ENCODE data around the gene CREB3L2. TPM values are rescaled to one million over a fixed set of nuclear protein-coding genes. Genes with fewer than 3 reads are reported as not detected.

Gene CREB3L2
- total RNA-seq, 2 experiments from 2014 or later: 23.7 to 27.2 TPM

- CTCF ChIA-PET: no interaction called here
- POLR2A ChIA-PET: no interaction called here
Observed at GRCh38 chr7:137957887-137958286, 44.0 kb downstream of the CREB3L2 start.

- ChIA-PET CTCF (no interaction called here), POLR2A (no interaction called here)
Observed at GRCh38 chr7:137956591-137956990, 45.3 kb downstream of the CREB3L2 start.

GRCh38 chr7:137956183-137956582 lies 45.7 kb downstream of the CREB3L2 start:
- POLR2A ChIA-PET: no interaction called here
- CTCF ChIA-PET: no interaction called here

- CTCF ChIA-PET: no interaction called here
- POLR2A ChIA-PET: no interaction called here
Observed at GRCh38 chr7:137954614-137955013, 47.3 kb downstream of the CREB3L2 start.

GRCh38 chr7:137953665-137954470 lies 48.0 kb downstream of the CREB3L2 start:
- CTCF ChIA-PET: no interaction called here
- POLR2A ChIA-PET: no interaction called here

- POLR2A ChIA-PET: no interaction called here
- CTCF ChIA-PET: no interaction called here
Observed at GRCh38 chr7:137953043-137953664, 48.7 kb downstream of the CREB3L2 start.

GRCh38 chr7:137952426-137952805 lies 49.5 kb downstream of the CREB3L2 start:
- ChIA-PET POLR2A (no interaction called here), CTCF (no interaction called here)

GRCh38 chr7:137951700-137952425 lies 50.0 kb downstream of the CREB3L2 start:
- CTCF ChIA-PET: no interaction called here
- POLR2A ChIA-PET: no interaction called here

- ChIA-PET POLR2A (no interaction called here), CTCF (no interaction called here)
Observed at GRCh38 chr7:137950967-137951366, 50.9 kb downstream of the CREB3L2 start.

GRCh38 chr7:137950263-137950621 lies 51.6 kb downstream of the CREB3L2 start:
- POLR2A ChIA-PET: no interaction called here

GRCh38 chr7:137949416-137950262 lies 52.2 kb downstream of the CREB3L2 start:
- ChIA-PET CTCF (interaction anchor here (0.7 kb wide), 1 partner anchor 59 kb away, joined by 4 read pairs; no protein-coding TSS in a partner anchor), POLR2A (no interaction called here)

More at GRCh38 chr7:137950263-137950621, 51.6 kb downstream of the CREB3L2 start:
- CTCF ChIA-PET: interaction anchor here (0.7 kb wide), 1 partner anchor 58 kb away, joined by 4 read pairs; no protein-coding TSS in a partner anchor

- ChIA-PET CTCF (no interaction called here), POLR2A (no interaction called here)
Observed at GRCh38 chr7:137948845-137949330, 53.0 kb downstream of the CREB3L2 start.

- ChIA-PET POLR2A (no interaction called here), CTCF (interaction anchor here (0.7 kb wide), 1 partner anchor 14 kb away, joined by 3 read pairs; no protein-coding TSS in a partner anchor)
Observed at GRCh38 chr7:137948083-137948844, 53.6 kb downstream of the CREB3L2 start.

- POLR2A ChIA-PET: no interaction called here
- CTCF ChIA-PET: no interaction called here
Observed at GRCh38 chr7:137947046-137947445, 54.8 kb downstream of the CREB3L2 start.

GRCh38 chr7:137946011-137946410 lies 55.9 kb downstream of the CREB3L2 start:
- ChIA-PET CTCF (no interaction called here), POLR2A (interaction anchor here (0.6 kb wide), 1 partner anchor 321 kb away, joined by 4 read pairs; no protein-coding TSS in a partner anchor)

GRCh38 chr7:137944168-137944567 lies 57.7 kb downstream of the CREB3L2 start:
- CTCF ChIA-PET: no interaction called here
- POLR2A ChIA-PET: no interaction called here

- ChIA-PET CTCF (no interaction called here), POLR2A (no interaction called here)
Observed at GRCh38 chr7:137943132-137943551, 58.7 kb downstream of the CREB3L2 start.

- ChIA-PET CTCF (no interaction called here), POLR2A (no interaction called here)
Observed at GRCh38 chr7:137942484-137943115, 59.3 kb downstream of the CREB3L2 start.
